ENCODE measurements around the gene ADCY5. TPM values are rescaled to one million over a fixed set of nuclear protein-coding genes. Genes with fewer than 3 reads are reported as not detected.

Gene ADCY5
- total RNA-seq, 1 experiment from 2014 or later, result 0.49 TPM

DNA sequence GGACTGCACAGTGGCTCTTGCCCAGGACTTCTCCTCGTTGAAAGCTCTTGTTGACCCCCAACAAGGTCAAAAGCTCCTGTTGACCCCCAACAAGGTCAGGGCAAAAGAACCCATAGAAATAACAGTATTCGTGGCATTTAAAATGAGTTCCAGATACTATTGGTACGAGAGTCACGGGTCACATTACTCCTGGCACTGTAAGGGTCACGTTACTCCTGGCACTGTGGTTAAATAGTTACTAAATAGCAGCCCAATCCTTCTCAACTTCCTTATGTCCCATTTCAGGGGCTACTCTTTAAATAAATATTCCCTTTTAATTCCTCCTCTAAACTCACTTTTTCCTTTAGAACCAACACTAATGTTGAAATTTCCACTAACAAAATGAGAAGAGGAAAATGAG, 18.2 kb upstream of the ADCY5 start:
- no peak overlapping the region for H3K27ac ChIP-seq (ENCODE audit: low read depth, low read length)
- peaks cover 9% of the 10 kb centered on the region; the same call in 1 of the 2 replicates for H3K27me3 ChIP-seq (ENCODE audit: insufficient read depth, low read length)
- no peak overlapping the region for H3K4me2 ChIP-seq (ENCODE audit: low read length)
- ATAC-seq (no peak), DNase-seq (ENCODE audit: low read depth, low spot score) (no peak)
- TF ChIP-seq, protein P1, sequence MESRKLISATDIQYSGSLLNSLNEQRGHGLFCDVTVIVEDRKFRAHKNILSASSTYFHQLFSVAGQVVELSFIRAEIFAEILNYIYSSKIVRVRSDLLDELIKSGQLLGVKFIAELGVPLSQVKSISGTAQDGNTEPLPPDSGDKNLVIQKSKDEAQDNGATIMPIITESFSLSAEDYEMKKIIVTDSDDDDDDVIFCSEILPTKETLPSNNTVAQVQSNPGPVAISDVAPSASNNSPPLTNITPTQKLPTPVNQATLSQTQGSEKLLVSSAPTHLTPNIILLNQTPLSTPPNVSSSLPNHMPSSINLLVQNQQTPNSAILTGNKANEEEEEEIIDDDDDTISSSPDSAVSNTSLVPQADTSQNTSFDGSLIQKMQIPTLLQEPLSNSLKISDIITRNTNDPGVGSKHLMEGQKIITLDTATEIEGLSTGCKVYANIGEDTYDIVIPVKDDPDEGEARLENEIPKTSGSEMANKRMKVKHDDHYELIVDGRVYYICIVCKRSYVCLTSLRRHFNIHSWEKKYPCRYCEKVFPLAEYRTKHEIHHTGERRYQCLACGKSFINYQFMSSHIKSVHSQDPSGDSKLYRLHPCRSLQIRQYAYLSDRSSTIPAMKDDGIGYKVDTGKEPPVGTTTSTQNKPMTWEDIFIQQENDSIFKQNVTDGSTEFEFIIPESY (IDR thresholded peaks at IDR 0.05; ENCODE audit: extremely low read depth, insufficient replicate concordance, low read length), result no peak
- no peak overlapping the region for H3K4me3 ChIP-seq (replicated peaks in 1 of 2; ENCODE audit: low read depth in 1 of 2, low read length in 2 of 2)
- intact Hi-C loops (cut with micrococcal nuclease), result no loop called here
- H3K79me2 ChIP-seq (ENCODE audit: insufficient read depth, low read length), result no peaks in the 10 kb centered on the region
- no TSS peak for BruUV-seq (replicated peaks)
- no peaks in the 10 kb centered on the region for H3K4me1 ChIP-seq (ENCODE audit: control insufficient read depth in 1 of 2, insufficient read depth in 2 of 2, low read length in 2 of 2)
- H3K9ac ChIP-seq (ENCODE audit: low read length), result no peak overlapping the region
- H3K9me3 ChIP-seq (ENCODE audit: control insufficient read depth in 1 of 2, insufficient read depth in 1 of 2, low read depth in 1 of 2, low read length in 2 of 2), result no peaks in the 10 kb centered on the region
- ChIA-PET RAD21 (ENCODE audit: low non-redundant PET in 1 of 2, low total read pairs in 2 of 2, uncharacterized antibody in 2 of 2, unreplicated experiment in 2 of 2) (no interaction called here), CTCF (no interaction called here), POLR2A (no interaction called here)
- H2AFZ ChIP-seq (ENCODE audit: low read depth, low read length, poor library complexity, severe bottlenecking), result no peak overlapping the region
- no peaks in the 10 kb centered on the region for H4K20me1 ChIP-seq (ENCODE audit: insufficient read depth)
- no peaks in the 10 kb centered on the region for H3K36me3 ChIP-seq (ENCODE audit: control insufficient read depth in 1 of 2, insufficient read depth in 2 of 2, low read length in 2 of 2)
- H3K9me2 ChIP-seq (ENCODE audit: insufficient read depth), result no peaks in the 10 kb centered on the region

DNA sequence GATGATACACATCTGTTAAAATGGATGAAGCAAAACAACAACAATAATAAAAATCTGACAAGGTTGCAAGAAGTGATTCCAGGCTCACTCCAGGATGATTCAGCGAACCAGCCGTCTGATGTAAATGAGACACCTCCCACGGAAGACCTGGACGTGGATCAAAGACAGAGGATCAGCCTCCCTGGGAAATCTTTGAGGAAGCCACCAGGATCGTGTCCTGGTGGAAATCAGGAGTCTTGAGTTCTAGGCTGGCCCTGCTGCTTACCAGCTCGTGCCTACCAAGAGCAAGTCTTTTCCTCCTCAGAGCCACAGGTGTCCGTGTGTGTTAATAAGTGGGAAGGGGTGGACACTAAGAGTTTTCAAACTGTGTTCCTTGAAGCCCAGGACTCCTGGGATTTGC, 15.3 kb upstream of the ADCY5 start:
- Histone ChIP-seq H3K4me3 (replicated peaks in 1 of 2; ENCODE audit: low read depth in 1 of 2, low read length in 2 of 2) (no peak overlapping the region), H3K9me2 (ENCODE audit: insufficient read depth) (no peaks in the 10 kb centered on the region), H3K4me1 (ENCODE audit: control insufficient read depth in 1 of 2, insufficient read depth in 2 of 2, low read length in 2 of 2) (no peaks in the 10 kb centered on the region), H4K20me1 (ENCODE audit: insufficient read depth) (no peaks in the 10 kb centered on the region), H3K9ac (ENCODE audit: low read length) (no peak overlapping the region), H3K27me3 (ENCODE audit: insufficient read depth, low read length) (peaks cover 9% of the 10 kb centered on the region; the same call in 1 of the 2 replicates), H2AFZ (ENCODE audit: low read depth, low read length, poor library complexity, severe bottlenecking) (no peak overlapping the region), H3K79me2 (ENCODE audit: insufficient read depth, low read length) (no peaks in the 10 kb centered on the region), H3K27ac (ENCODE audit: low read depth, low read length) (no peak overlapping the region), H3K36me3 (ENCODE audit: control insufficient read depth in 1 of 2, insufficient read depth in 2 of 2, low read length in 2 of 2) (no peaks in the 10 kb centered on the region), H3K4me2 (ENCODE audit: low read length) (no peak overlapping the region), H3K9me3 (ENCODE audit: control insufficient read depth in 1 of 2, insufficient read depth in 1 of 2, low read depth in 1 of 2, low read length in 2 of 2) (no peaks in the 10 kb centered on the region)
- no peak for TF ChIP-seq ZNF274 (IDR thresholded peaks at IDR 0.05; ENCODE audit: low read depth, low read length)
- no peak for TF ChIP-seq ZFX (IDR thresholded peaks at IDR 0.05)
- TF ChIP-seq CBX3 (IDR thresholded peaks at IDR 0.05; ENCODE audit: low read depth), result no peak
- TF ChIP-seq POLR2AphosphoS5 (IDR thresholded peaks at IDR 0.05; ENCODE audit: low read depth, low read length), result no peak
- no peak for TF ChIP-seq EZH2phosphoT487 (IDR thresholded peaks at IDR 0.05; ENCODE audit: borderline replicate concordance)
- TF ChIP-seq CEBPB (IDR thresholded peaks at IDR 0.05; ENCODE audit: low read depth), result no peak
- no peak for TF ChIP-seq POLR2A (IDR thresholded peaks at IDR 0.05; ENCODE audit: borderline replicate concordance, extremely low read depth, insufficient read depth, insufficient read length)
- TF ChIP-seq, protein P2, sequence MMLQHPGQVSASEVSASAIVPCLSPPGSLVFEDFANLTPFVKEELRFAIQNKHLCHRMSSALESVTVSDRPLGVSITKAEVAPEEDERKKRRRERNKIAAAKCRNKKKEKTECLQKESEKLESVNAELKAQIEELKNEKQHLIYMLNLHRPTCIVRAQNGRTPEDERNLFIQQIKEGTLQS (IDR thresholded peaks at IDR 0.05), result no peak
- TF ChIP-seq SRF (IDR thresholded peaks at IDR 0.05; ENCODE audit: low read depth), result no peak
- no peak for TF ChIP-seq JUND (IDR thresholded peaks at IDR 0.05)
- intact Hi-C loops (cut with micrococcal nuclease), result no loop called here
- ATAC-seq, result no peak
- DNase-seq (ENCODE audit: low read depth, low spot score), result no peak
- BruUV-seq (replicated peaks), result no TSS peak
- POLR2A ChIA-PET, result no interaction called here
- CTCF ChIA-PET, result no interaction called here
- RAD21 ChIA-PET (ENCODE audit: low non-redundant PET in 1 of 2, low total read pairs in 2 of 2, uncharacterized antibody in 2 of 2, unreplicated experiment in 2 of 2), result no interaction called here
